ENCODE results near the gene RNASE11.

Gene RNASE11

DNA sequence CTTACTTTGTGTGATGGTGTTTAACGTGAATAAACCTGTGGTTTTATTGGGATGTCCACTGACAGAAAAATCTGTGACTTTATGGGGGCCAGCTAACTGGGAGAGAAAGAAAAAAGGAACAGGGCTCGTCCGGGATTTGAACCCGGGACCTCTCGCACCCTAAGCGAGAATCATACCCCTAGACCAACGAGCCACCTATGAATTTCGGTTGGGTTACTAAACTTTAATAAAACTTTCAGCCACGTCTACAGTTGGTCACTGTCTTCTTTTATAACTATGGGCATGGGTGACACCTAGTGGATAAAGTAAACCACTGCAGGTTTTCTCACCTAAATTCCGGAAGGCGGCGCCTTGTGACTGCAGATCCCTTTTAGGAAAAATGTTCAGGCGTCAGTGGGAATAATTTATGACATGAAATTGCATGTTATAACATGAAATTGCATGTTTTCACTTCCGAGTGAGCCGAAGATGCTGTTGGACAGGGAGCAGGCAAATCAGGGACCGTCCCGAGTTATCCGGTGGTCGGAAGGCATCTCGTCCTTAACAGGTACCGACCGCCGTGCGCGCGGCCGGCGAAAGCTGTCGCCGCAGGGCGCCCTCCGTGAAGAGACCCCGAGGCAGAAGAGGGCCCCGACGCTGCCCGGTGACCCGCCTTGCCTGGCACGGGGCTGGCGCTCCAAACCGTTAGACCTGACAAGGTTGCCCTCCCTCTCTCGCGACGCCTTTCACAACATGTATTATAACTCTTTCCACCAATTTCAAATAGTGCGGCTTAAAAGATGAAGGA is 21.6 kb upstream of the RNASE11 start:
- in situ Hi-C loops (cut with MboI; ENCODE audit: low pct_unique_long_range_greater_than_20kb, low sequenced_read_pairs, unreplicated experiment), result loop anchor here (5.0 kb wide), 2 partner anchors 78 to 282 kb away; partner anchors contain the start of gene ANG
- DNase-seq (ENCODE audit: low spot score), result peak; percentile 78
- TF ChIP-seq, protein P1, sequence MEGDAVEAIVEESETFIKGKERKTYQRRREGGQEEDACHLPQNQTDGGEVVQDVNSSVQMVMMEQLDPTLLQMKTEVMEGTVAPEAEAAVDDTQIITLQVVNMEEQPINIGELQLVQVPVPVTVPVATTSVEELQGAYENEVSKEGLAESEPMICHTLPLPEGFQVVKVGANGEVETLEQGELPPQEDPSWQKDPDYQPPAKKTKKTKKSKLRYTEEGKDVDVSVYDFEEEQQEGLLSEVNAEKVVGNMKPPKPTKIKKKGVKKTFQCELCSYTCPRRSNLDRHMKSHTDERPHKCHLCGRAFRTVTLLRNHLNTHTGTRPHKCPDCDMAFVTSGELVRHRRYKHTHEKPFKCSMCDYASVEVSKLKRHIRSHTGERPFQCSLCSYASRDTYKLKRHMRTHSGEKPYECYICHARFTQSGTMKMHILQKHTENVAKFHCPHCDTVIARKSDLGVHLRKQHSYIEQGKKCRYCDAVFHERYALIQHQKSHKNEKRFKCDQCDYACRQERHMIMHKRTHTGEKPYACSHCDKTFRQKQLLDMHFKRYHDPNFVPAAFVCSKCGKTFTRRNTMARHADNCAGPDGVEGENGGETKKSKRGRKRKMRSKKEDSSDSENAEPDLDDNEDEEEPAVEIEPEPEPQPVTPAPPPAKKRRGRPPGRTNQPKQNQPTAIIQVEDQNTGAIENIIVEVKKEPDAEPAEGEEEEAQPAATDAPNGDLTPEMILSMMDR (IDR thresholded peaks at IDR 0.05; ENCODE audit: extremely low read depth, insufficient read depth, missing control alignments), result peak; percentile 91

DNA sequence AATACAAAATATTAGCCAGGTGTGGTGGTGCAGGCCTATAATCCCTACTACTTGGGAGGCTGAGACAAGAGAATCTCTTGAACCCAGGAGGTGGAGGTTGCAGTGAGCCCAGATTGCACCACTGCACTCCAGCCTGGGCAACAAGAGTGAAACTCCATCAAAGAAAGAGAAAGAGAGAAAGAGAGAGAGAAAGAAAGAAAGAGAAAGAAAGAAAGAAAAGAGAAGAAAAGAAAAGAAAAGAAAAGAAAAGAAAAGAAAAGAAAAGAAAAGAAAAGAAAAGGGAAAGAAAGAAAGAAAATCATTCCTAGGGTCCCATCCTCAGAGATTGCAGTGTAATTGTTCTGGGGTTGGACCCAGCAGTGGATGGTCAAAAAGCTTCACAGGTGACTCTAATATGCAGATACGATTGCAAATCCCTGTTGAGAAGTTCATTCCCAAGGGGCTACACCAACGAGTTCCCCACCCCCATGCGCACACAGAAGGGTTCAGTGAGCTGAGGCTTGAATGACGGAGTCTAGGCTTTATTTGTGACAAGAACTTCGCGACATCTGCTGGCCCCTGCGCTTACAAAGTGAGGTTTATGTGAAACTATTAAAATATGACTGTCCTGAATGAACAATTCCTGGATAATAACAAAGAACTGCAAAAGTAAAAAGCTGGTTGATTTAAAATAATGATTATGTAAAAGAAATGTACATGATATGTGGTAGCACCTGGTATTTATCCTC is 20.7 kb upstream of the RNASE11 start:
- in situ Hi-C loops (cut with MboI; ENCODE audit: low pct_unique_long_range_greater_than_20kb, low sequenced_read_pairs, unreplicated experiment), result no loop called here
- no peak for DNase-seq (ENCODE audit: low spot score)
- TF ChIP-seq, protein P1 (IDR thresholded peaks at IDR 0.05; ENCODE audit: extremely low read depth, insufficient read depth, missing control alignments), result no peak

DNA sequence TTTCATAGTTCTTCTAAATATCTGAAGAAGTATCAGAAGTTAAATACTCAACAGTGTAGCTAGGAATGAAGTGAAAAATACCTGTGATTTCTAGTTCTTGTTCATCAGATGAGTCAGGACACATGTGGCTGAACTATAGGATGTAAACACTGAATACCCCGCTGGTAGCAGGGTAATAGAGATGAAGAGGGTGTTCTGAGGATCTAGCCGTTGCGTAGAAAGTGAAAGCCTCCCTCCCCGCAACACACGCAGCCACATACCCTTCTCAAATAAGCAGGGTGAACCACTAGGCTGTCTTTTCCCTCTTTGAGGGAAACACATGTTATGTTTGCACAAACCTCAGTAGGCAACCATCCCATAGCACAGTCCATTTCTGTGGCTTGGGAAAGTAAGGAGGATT is 19.8 kb upstream of the RNASE11 start:
- TF ChIP-seq, protein P1 (IDR thresholded peaks at IDR 0.05; ENCODE audit: extremely low read depth, insufficient read depth, missing control alignments), result no peak
- DNase-seq (ENCODE audit: low spot score), result peak; percentile 32
- in situ Hi-C loops (cut with MboI; ENCODE audit: low pct_unique_long_range_greater_than_20kb, low sequenced_read_pairs, unreplicated experiment), result no loop called here

DNA sequence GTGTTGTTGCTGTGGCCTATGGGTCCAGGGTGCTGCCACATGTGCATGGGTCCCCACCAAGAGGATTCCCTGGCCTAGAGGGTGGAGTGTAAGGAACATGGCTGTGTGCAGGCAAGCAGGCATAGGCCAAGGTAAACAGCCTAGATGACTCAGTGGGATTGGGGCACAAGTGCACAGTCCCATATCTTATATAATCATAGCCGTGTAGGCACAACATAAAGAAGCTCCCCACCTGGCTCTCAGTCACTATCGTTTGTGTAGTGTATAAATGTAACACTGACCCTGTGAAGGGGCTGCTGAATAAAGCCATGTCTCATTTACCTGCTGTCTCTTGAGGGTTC is 19.1 kb upstream of the RNASE11 start:
- TF ChIP-seq, protein P1 (IDR thresholded peaks at IDR 0.05; ENCODE audit: extremely low read depth, insufficient read depth, missing control alignments), result no peak
- in situ Hi-C loops (cut with MboI; ENCODE audit: low pct_unique_long_range_greater_than_20kb, low sequenced_read_pairs, unreplicated experiment), result no loop called here

DNA sequence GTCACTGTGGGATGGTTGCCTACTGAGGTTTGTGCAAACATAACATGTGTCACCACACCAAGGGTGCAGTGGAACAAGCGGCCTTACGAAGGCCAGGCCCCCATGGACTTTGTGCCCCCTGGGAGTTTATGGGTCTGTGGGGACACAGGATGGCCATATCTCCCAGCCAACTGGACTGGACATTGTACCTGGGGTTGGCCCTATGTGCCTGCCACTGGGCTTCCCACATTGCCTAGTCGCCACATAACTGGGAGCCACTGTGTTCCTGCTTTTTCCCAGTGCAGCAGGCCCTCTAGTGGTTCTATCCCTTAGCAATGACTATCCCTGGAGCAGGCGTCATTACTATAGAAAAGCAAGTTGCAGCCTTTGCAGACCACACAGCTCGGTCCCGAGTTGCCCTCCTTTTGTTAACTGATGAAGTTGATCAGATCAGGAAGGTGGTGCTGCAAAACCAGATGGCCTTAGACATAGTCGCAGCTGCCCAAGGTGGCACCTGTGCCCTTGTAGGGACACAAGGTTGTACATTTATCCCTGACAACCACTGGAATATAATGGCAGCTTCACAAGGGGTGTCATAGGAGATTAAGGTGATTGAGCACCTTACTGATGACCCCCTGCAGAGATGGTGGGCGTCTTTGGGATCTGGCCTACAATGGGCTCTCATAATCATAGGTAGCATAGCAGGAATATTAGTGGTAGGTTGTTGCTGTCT is 18.5 kb upstream of the RNASE11 start:
- in situ Hi-C loops (cut with MboI; ENCODE audit: low pct_unique_long_range_greater_than_20kb, low sequenced_read_pairs, unreplicated experiment), result no loop called here
- DNase-seq (ENCODE audit: low spot score), result no peak

More for the DNA sequence above, 19.1 kb upstream of the RNASE11 start:
- DNase-seq (ENCODE audit: low spot score), result no peak

More for the DNA sequence above, 18.5 kb upstream of the RNASE11 start:
- TF ChIP-seq, protein P1 (IDR thresholded peaks at IDR 0.05; ENCODE audit: extremely low read depth, insufficient read depth, missing control alignments), result peak; percentile 43

Measured in GM13977 (cell line).